Measurements from ENCODE around the gene GRK2. TPM values are rescaled to one million over a fixed set of nuclear protein-coding genes. Genes with fewer than 3 reads are reported as not detected.

Gene GRK2
- total and polyA plus RNA-seq, 2 donors (not counting 1 experiment from before 2014, with no cell fraction given), result 20.1 to 28.9 TPM

- Histone ChIP-seq H3K36me3 (ENCODE audit: control insufficient read depth, insufficient read depth, low read length) (peaks cover 11% of the 10 kb centered on the region), H3K27me3 (ENCODE audit: control insufficient read depth, insufficient read depth, low read length) (no peaks in the 10 kb centered on the region), H3K4me1 (ENCODE audit: control insufficient read depth, extremely low read depth, insufficient read depth, low read length) (peaks cover 9% of the 10 kb centered on the region), H3K4me2 (ENCODE audit: extremely low read depth, insufficient read depth, low read length) (no peak overlapping the region), H3K9ac (ENCODE audit: insufficient read depth, low read length) (no peak overlapping the region), H3K9me3 (ENCODE audit: control insufficient read depth, insufficient read depth, low read depth, low read length) (no peaks in the 10 kb centered on the region), H3K79me2 (ENCODE audit: control insufficient read depth, insufficient read depth, low read length) (peaks cover 2% of the 10 kb centered on the region), H4K20me1 (ENCODE audit: control insufficient read depth, extremely low read depth, insufficient read depth, low read length) (no peaks in the 10 kb centered on the region), H2AFZ (ENCODE audit: low read length) (no peak overlapping the region), H3K4me3 (replicated peaks in 1 of 4; ENCODE audit: control extremely low read depth in 1 of 4, insufficient read depth in 1 of 4, low read depth in 3 of 4, low read length in 4 of 4) (no peak overlapping the region), H3K27ac (ENCODE audit: insufficient read depth, low read length) (no peak overlapping the region)
- TF ChIP-seq EZH2 (IDR thresholded peaks at IDR 0.05; ENCODE audit: low read length, missing control alignments) (no peak), CTCF (conservative IDR thresholded peaks at IDR 0.05 in 1 of 2, IDR thresholded peaks at IDR 0.05 in 1 of 2; ENCODE audit: low read depth in 1 of 2, low read length in 2 of 2) (no peak)
- no peak for DNase-seq (ENCODE audit: low read depth in 2 of 2)
Observed at GRCh38 chr11:67298786-67299185, 32.5 kb downstream of the GRK2 start.

GRCh38 chr11:67299471-67300191, 33.4 kb downstream of the GRK2 start:
- Histone ChIP-seq H2AFZ (ENCODE audit: low read length) (no peak overlapping the region), H3K9me3 (ENCODE audit: control insufficient read depth, insufficient read depth, low read depth, low read length) (no peaks in the 10 kb centered on the region), H4K20me1 (ENCODE audit: control insufficient read depth, extremely low read depth, insufficient read depth, low read length) (no peaks in the 10 kb centered on the region), H3K79me2 (ENCODE audit: control insufficient read depth, insufficient read depth, low read length) (no peaks in the 10 kb centered on the region), H3K4me2 (ENCODE audit: extremely low read depth, insufficient read depth, low read length) (no peak overlapping the region), H3K4me3 (replicated peaks in 1 of 4; ENCODE audit: control extremely low read depth in 1 of 4, insufficient read depth in 1 of 4, low read depth in 3 of 4, low read length in 4 of 4) (no peak overlapping the region), H3K4me1 (ENCODE audit: control insufficient read depth, extremely low read depth, insufficient read depth, low read length) (peaks cover 9% of the 10 kb centered on the region), H3K9ac (ENCODE audit: insufficient read depth, low read length) (no peak overlapping the region), H3K27me3 (ENCODE audit: control insufficient read depth, insufficient read depth, low read length) (no peaks in the 10 kb centered on the region), H3K27ac (ENCODE audit: insufficient read depth, low read length) (no peak overlapping the region), H3K36me3 (ENCODE audit: control insufficient read depth, insufficient read depth, low read length) (peaks cover 11% of the 10 kb centered on the region)
- TF ChIP-seq CTCF (conservative IDR thresholded peaks at IDR 0.05 in 1 of 2, IDR thresholded peaks at IDR 0.05 in 1 of 2; ENCODE audit: low read depth in 1 of 2, low read length in 2 of 2) (no peak), EZH2 (IDR thresholded peaks at IDR 0.05; ENCODE audit: low read length, missing control alignments) (no peak)
- DNase-seq (ENCODE audit: low read depth in 2 of 2), result no peak

GRCh38 chr11:67300256-67300755, 34.0 kb downstream of the GRK2 start:
- H3K4me3 ChIP-seq (replicated peaks in 1 of 4; ENCODE audit: control extremely low read depth in 1 of 4, insufficient read depth in 1 of 4, low read depth in 3 of 4, low read length in 4 of 4), result no peak overlapping the region
- H2AFZ ChIP-seq (ENCODE audit: low read length), result no peak overlapping the region
- DNase-seq (ENCODE audit: low read depth in 2 of 2), result no peak
- TF ChIP-seq EZH2 (IDR thresholded peaks at IDR 0.05; ENCODE audit: low read length, missing control alignments), result no peak
- TF ChIP-seq CTCF (conservative IDR thresholded peaks at IDR 0.05 in 1 of 2, IDR thresholded peaks at IDR 0.05 in 1 of 2; ENCODE audit: low read depth in 1 of 2, low read length in 2 of 2), result no peak
- H3K27me3 ChIP-seq (ENCODE audit: control insufficient read depth, insufficient read depth, low read length), result no peaks in the 10 kb centered on the region
- no peak overlapping the region for H3K27ac ChIP-seq (ENCODE audit: insufficient read depth, low read length)
- H3K4me1 ChIP-seq (ENCODE audit: control insufficient read depth, extremely low read depth, insufficient read depth, low read length), result peaks cover 9% of the 10 kb centered on the region
- peaks cover 11% of the 10 kb centered on the region for H3K36me3 ChIP-seq (ENCODE audit: control insufficient read depth, insufficient read depth, low read length)
- H3K4me2 ChIP-seq (ENCODE audit: extremely low read depth, insufficient read depth, low read length), result no peak overlapping the region
- no peak overlapping the region for H3K9ac ChIP-seq (ENCODE audit: insufficient read depth, low read length)
- no peaks in the 10 kb centered on the region for H3K79me2 ChIP-seq (ENCODE audit: control insufficient read depth, insufficient read depth, low read length)
- H4K20me1 ChIP-seq (ENCODE audit: control insufficient read depth, extremely low read depth, insufficient read depth, low read length), result no peaks in the 10 kb centered on the region
- no peaks in the 10 kb centered on the region for H3K9me3 ChIP-seq (ENCODE audit: control insufficient read depth, insufficient read depth, low read depth, low read length)
